IMR-90 (cell line): ENCODE data around the gene DUT. TPM values are rescaled to one million over a fixed set of nuclear protein-coding genes. Genes with fewer than 3 reads are reported as not detected.

Experiments used
- ATAC-seq: fragments of 200-7000 bp; cut with Tn5 transposase; 2 replicates; pipeline ENCODE4 v1.9.1; 2020; ENCODE audit warnings: low read depth, mild to moderate bottlenecking, moderate library complexity
- BruUV-seq: library from RNA; stranded (reverse); fragments of 400-500 nt; replicated peaks from 2 replicates; lab custom pipeline; 2021; lab: Mats Ljungman, UMichigan
- CTCF ChIA-PET: fragments of 300-600 bp; formaldehyde crosslinking; extraction: SDS; loops from one replicate; lab custom pipeline; 2021; ENCODE audit warnings: antibody characterized with exemption; lab: Yijun Ruan, JAX
- POLR2A ChIA-PET: fragments of 300-600 bp; sonication (Branson Sonifier 250); formaldehyde crosslinking; loops from one replicate; lab custom pipeline; 2022; ENCODE audit warnings: antibody characterized with exemption; ENCODE audit not compliant: unreplicated experiment; lab: Charles Lee
- DNase-seq: peaks from one replicate; pipeline ENCODE4 v3.0.0; 2013
- H2AFZ ChIP-seq: replicated peaks from 2 replicates; pipeline ENCODE3; 2013; ENCODE audit warnings: low read length, mild to moderate bottlenecking; ENCODE audit not compliant: poor library complexity
- H2AK5ac ChIP-seq: 2 replicates; pipeline ENCODE4 v1.6.1; 2013; ENCODE audit warnings: low read depth, low read length, inconsistent platforms
- H2AK9ac ChIP-seq: replicated peaks from 2 replicates; pipeline ENCODE3; 2013; ENCODE audit warnings: mild to moderate bottlenecking, low read depth, low read length, moderate library complexity; ENCODE audit not compliant: poor library complexity
- H2BK120ac ChIP-seq: 2 replicates; pipeline ENCODE4 v1.6.1; 2013; ENCODE audit warnings: low read depth, low read length, inconsistent platforms
- H2BK15ac ChIP-seq: 3 replicates; pipeline ENCODE4 v1.6.1; 2013; ENCODE audit warnings: low read depth, low read length, inconsistent platforms
- H2BK20ac ChIP-seq: 2 replicates; pipeline ENCODE4 v1.6.1; 2013; ENCODE audit warnings: low read depth, mild to moderate bottlenecking, inconsistent platforms, low read length, moderate library complexity
- H2BK5ac ChIP-seq: 2 replicates; pipeline ENCODE4 v1.6.1; 2013; ENCODE audit warnings: mild to moderate bottlenecking, low read depth, low read length, inconsistent platforms; ENCODE audit not compliant: poor library complexity, severe bottlenecking
- H3K14ac ChIP-seq: replicated peaks from 2 replicates; pipeline ENCODE4 v1.6.1; 2013; ENCODE audit warnings: low read depth, low read length, inconsistent platforms
- H3K18ac ChIP-seq: 2 replicates; pipeline ENCODE4 v1.6.1; 2013; ENCODE audit warnings: low read depth, low read length, control low read depth
- H3K23ac ChIP-seq: 2 replicates; pipeline ENCODE4 v1.6.1; 2013; ENCODE audit warnings: low read depth, low read length, inconsistent platforms
- H3K27ac ChIP-seq: 2 replicates; pipeline ENCODE4 v1.5.1; 2013; ENCODE audit warnings: mild to moderate bottlenecking, control low read depth, low read length; ENCODE audit not compliant: insufficient read depth
- H3K27me3 ChIP-seq: 2 replicates; pipeline ENCODE4 v1.6.1; 2013; ENCODE audit warnings: low read length; ENCODE audit not compliant: control insufficient read depth, insufficient read depth
- H3K36me3 ChIP-seq: 2 replicates; pipeline ENCODE4 v1.6.1; 2013; ENCODE audit warnings: low read length, mixed read lengths; ENCODE audit not compliant: control insufficient read depth, insufficient read depth
- H3K4ac ChIP-seq: 2 replicates; pipeline ENCODE4 v1.6.1; 2013; ENCODE audit warnings: low read depth, low read length, inconsistent platforms
- H3K4me1 ChIP-seq: 2 replicates; pipeline ENCODE4 v1.6.1; 2013; ENCODE audit warnings: low read length, mixed read lengths; ENCODE audit not compliant: control insufficient read depth, insufficient read depth
- H3K4me2 ChIP-seq: 2 replicates; pipeline ENCODE4 v1.6.1; 2013; ENCODE audit warnings: low read depth, mild to moderate bottlenecking, control low read depth, low read length, moderate library complexity
- H3K4me3 ChIP-seq: 2 replicates; pipeline ENCODE4 v1.5.1; 2013; ENCODE audit warnings: low read depth, mild to moderate bottlenecking, control low read depth, low read length, moderate library complexity; ENCODE audit not compliant: insufficient read depth
- H3K56ac ChIP-seq: 2 replicates; pipeline ENCODE4 v1.6.1; 2013; ENCODE audit warnings: low read length, inconsistent platforms; ENCODE audit not compliant: insufficient read depth; ENCODE audit errors: extremely low read depth
- H3K79me1 ChIP-seq, 2 experiments: 2 replicates each; pipeline ENCODE4 v1.6.1; 2013; ENCODE audit warnings: low read length in 2 of 2, inconsistent platforms in 1 of 2, low read depth in 1 of 2
- H3K9ac ChIP-seq: 2 replicates; pipeline ENCODE4 v1.6.1; 2013; ENCODE audit warnings: low read depth, low read length, control low read depth
- H3K9me1 ChIP-seq: 2 replicates; pipeline ENCODE4 v1.6.1; 2013; ENCODE audit warnings: low read length, inconsistent platforms; ENCODE audit not compliant: insufficient read depth
- H3K9me3 ChIP-seq: 2 replicates; pipeline ENCODE4 v1.6.1; 2013; ENCODE audit warnings: low read length; ENCODE audit not compliant: control insufficient read depth, insufficient read depth
- H4K20me1 ChIP-seq: 2 replicates; pipeline ENCODE4 v1.6.1; 2013; ENCODE audit warnings: low read length, inconsistent platforms; ENCODE audit not compliant: insufficient read depth
- H4K5ac ChIP-seq: 2 replicates; pipeline ENCODE4 v1.6.1; 2013; ENCODE audit warnings: mild to moderate bottlenecking, low read depth, low read length, control low read depth
- H4K8ac ChIP-seq, 2 experiments: 2 replicates each; pipeline ENCODE4 v1.6.1; 2013; ENCODE audit warnings: low read depth in 2 of 2, low read length in 2 of 2, control low read depth in 1 of 2, inconsistent platforms in 1 of 2
- H4K91ac ChIP-seq: 2 replicates; pipeline ENCODE4 v1.6.1; 2013; ENCODE audit warnings: low read depth, low read length, inconsistent platforms; ENCODE audit not compliant: insufficient read depth
- BHLHE40 ChIP-seq: fragments of 150-350 bp; IDR thresholded peaks from 2 replicates; pipeline ENCODE4 v1.6.1; 2016; ENCODE audit warnings: mild to moderate bottlenecking, low read depth, low read length
- CEBPB ChIP-seq: IDR thresholded peaks from 2 replicates; pipeline ENCODE4 v1.6.1; 2012; ENCODE audit warnings: low read depth, low read length, improper control_type of control experiment
- CHD1 ChIP-seq: IDR thresholded peaks from 2 replicates; pipeline ENCODE4 v1.6.1; 2012; ENCODE audit warnings: low read depth, low read length, improper control_type of control experiment
- CTCF ChIP-seq: conservative IDR thresholded peaks from 2 replicates; pipeline ENCODE4 v1.5.1; 2012; ENCODE audit warnings: mild to moderate bottlenecking, low read depth, low read length, improper control_type of control experiment
- FOS ChIP-seq: fragments of 150-350 bp; IDR thresholded peaks from 2 replicates; pipeline ENCODE4 v1.6.1; 2016; ENCODE audit warnings: low read depth, low read length
- MAFK ChIP-seq: IDR thresholded peaks from 2 replicates; pipeline ENCODE4 v1.6.1; 2012; ENCODE audit warnings: low read depth, low read length, improper control_type of control experiment
- MAZ ChIP-seq: IDR thresholded peaks from 2 replicates; pipeline ENCODE4 v1.6.1; 2012; ENCODE audit warnings: low read depth, mild to moderate bottlenecking, low read length, improper control_type of control experiment, moderate library complexity, borderline replicate concordance
- NFE2L2 ChIP-seq: fragments of 150-350 bp; IDR thresholded peaks from 2 replicates; pipeline ENCODE4 v1.6.1; 2016; ENCODE audit warnings: low read depth, mild to moderate bottlenecking, low read length
- POLR2A ChIP-seq: IDR thresholded peaks from 2 replicates; pipeline ENCODE4 v1.6.1; 2012; ENCODE audit warnings: mild to moderate bottlenecking, low read depth, low read length
- RAD21 ChIP-seq: IDR thresholded peaks from 2 replicates; pipeline ENCODE4 v1.6.1; 2012; ENCODE audit warnings: low read length, improper control_type of control experiment
- RFX5 ChIP-seq: IDR thresholded peaks from 2 replicates; pipeline ENCODE4 v1.8.0; 2012; ENCODE audit warnings: low read depth, mild to moderate bottlenecking, low read length, moderate library complexity
- SMC3 ChIP-seq: fragments of 150-350 bp; IDR thresholded peaks from 2 replicates; pipeline ENCODE4 v1.6.1; 2016; ENCODE audit warnings: low read depth, mild to moderate bottlenecking, antibody characterized with exemption, low read length, moderate library complexity
- USF2 ChIP-seq: fragments of 150-350 bp; IDR thresholded peaks from 2 replicates; pipeline ENCODE4 v1.6.1; 2017; ENCODE audit warnings: mild to moderate bottlenecking, antibody characterized with exemption, low read length, low read depth
- WGBS, 2 experiments: methylation state at CpG; one replicate each; pipeline versions ENCODE4 v1.1.5 to v1.1.7; 2013; ENCODE audit warnings: missing lambda C conversion rate in 2 of 2; ENCODE audit not compliant: insufficient read length in 1 of 2; ENCODE audit errors: extremely low coverage in 2 of 2; 5-methylcytosine and 5-hydroxymethylcytosine counted together
- dilution Hi-C: fragments of 300-500 bp; cut with HindIII; formaldehyde crosslinking; loops from one replicate; pipeline ENCODE4 v1.14.3; 2018; ENCODE audit warnings: low sequenced_read_pairs; ENCODE audit not compliant: unreplicated experiment
- in situ Hi-C: fragments of 300-500 bp; cut with MboI; formaldehyde crosslinking; loops from 3 replicates; pipeline ENCODE4 v1.14.3; 2019; ENCODE audit warnings: low sequenced_read_pairs, inconsistent platforms, mixed read lengths
- intact Hi-C: fragments of 100-400 bp; cut with micrococcal nuclease; formaldehyde crosslinking; loops from 2 replicates; pipeline ENCODE4 v1.10.0; 2022
- polyA plus RNA-seq, 3 experiments: library from polyadenylated mRNA; depleted of rRNA; stranded (reverse); fragments of >200 nt; gene quantifications; 2 replicates each; pipeline ENCODE4 v1.2.3, GENCODE V29; 2012; ENCODE audit warnings: low replicate concordance in 1 of 3
- total RNA-seq: library from RNA; depleted of rRNA; stranded (reverse); fragments of >200 nt; gene quantifications from 2 replicates; pipeline ENCODE4 v1.2.3, GENCODE V29; 2012
- TF ChIP-seq, protein P1 (sequence below): fragments of 150-350 bp; IDR thresholded peaks from 2 replicates; pipeline ENCODE4 v1.6.1; 2016; ENCODE audit warnings: low read depth, mild to moderate bottlenecking, low read length, moderate library complexity, borderline replicate concordance

DUT gene
- total and polyA plus RNA-seq, 2 of the 4 experiments (the other 2 are of a cell fraction) = 18.8 to 36.4 TPM

- no peaks in the 10 kb centered on the region for H3K9me1 ChIP-seq
- no peaks in the 10 kb centered on the region for H4K20me1 ChIP-seq
- peaks cover 14% of the 10 kb centered on the region for H3K27me3 ChIP-seq
- no peak overlapping the region for H3K4ac ChIP-seq
- no peak overlapping the region for H2BK5ac ChIP-seq
- H2AFZ ChIP-seq = no peak overlapping the region
- CTCF ChIA-PET = no interaction called here
- no peak overlapping the region for H4K5ac ChIP-seq
- dilution Hi-C loops = no loop called here
- TF ChIP-seq BHLHE40 = no peak
- no peak for TF ChIP-seq FOS
- TF ChIP-seq POLR2A = no peak
- no peak for TF ChIP-seq USF2
- no peak for TF ChIP-seq RAD21
- no peak for TF ChIP-seq MAZ
- no peak for TF ChIP-seq CEBPB
- TF ChIP-seq, protein P1, sequence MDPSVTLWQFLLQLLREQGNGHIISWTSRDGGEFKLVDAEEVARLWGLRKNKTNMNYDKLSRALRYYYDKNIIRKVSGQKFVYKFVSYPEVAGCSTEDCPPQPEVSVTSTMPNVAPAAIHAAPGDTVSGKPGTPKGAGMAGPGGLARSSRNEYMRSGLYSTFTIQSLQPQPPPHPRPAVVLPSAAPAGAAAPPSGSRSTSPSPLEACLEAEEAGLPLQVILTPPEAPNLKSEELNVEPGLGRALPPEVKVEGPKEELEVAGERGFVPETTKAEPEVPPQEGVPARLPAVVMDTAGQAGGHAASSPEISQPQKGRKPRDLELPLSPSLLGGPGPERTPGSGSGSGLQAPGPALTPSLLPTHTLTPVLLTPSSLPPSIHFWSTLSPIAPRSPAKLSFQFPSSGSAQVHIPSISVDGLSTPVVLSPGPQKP = no peak
- no peak for TF ChIP-seq CTCF
- no peak for TF ChIP-seq MAFK
- no peak for TF ChIP-seq CHD1
- no peak for TF ChIP-seq RFX5
- no peak for TF ChIP-seq NFE2L2
- TF ChIP-seq SMC3 = no peak
- H3K4me2 ChIP-seq = no peak overlapping the region
- ATAC-seq = no peak
- no peak overlapping the region for H3K9ac ChIP-seq
- H2BK20ac ChIP-seq = no peak overlapping the region
- no peak overlapping the region for H3K27ac ChIP-seq
- no peak overlapping the region for H4K8ac ChIP-seq
- H3K79me1 ChIP-seq = no peaks in the 10 kb centered on the region
- in situ Hi-C loops = no loop called here
- H2AK9ac ChIP-seq = no peak overlapping the region
- H3K36me3 ChIP-seq = no peaks in the 10 kb centered on the region
- no peaks in the 10 kb centered on the region for H3K4me1 ChIP-seq
- H3K14ac ChIP-seq = no peak overlapping the region
- H3K56ac ChIP-seq = no peak overlapping the region
- WGBS, 2 experiments = 75% methylated on average over 2 of the region's 2 CpGs; no CpG with 5 or more reads in 1 of the 2 experiments
- H3K23ac ChIP-seq = no peak overlapping the region
- intact Hi-C loops = no loop called here
- BruUV-seq = no TSS peak
- no peak overlapping the region for H2BK15ac ChIP-seq
- no peak for DNase-seq
- H3K9me3 ChIP-seq = no peaks in the 10 kb centered on the region
- no peak overlapping the region for H2BK120ac ChIP-seq
- H3K18ac ChIP-seq = no peak overlapping the region
- H3K4me3 ChIP-seq = no peak overlapping the region
- H4K91ac ChIP-seq = no peak overlapping the region
- POLR2A ChIA-PET = no interaction called here
- no peak overlapping the region for H2AK5ac ChIP-seq
Measured at GRCh38 chr15:48313216-48313615, 18.0 kb upstream of the DUT start.
